ENCODE measurements around the gene ATAD3B. TPM values are rescaled to one million over a fixed set of nuclear protein-coding genes. Genes with fewer than 3 reads are reported as not detected.

Gene ATAD3B
- total and polyA plus RNA-seq, 2 of the 13 experiments (the other 11 are each of a cell fraction or from before 2014, with no cell fraction given): 9.6 to 31.1 TPM

- 0 out of 2 replicates have a peak, but pooled peaks have one; percentile 24 for TF ChIP-seq ZNF543 (CRISPR knock-in tag; IDR thresholded peaks at IDR 0.05)
- 0 out of 2 replicates have a peak, but pooled peaks have one; percentile 33 for TF ChIP-seq IRF2 (CRISPR knock-in tag; IDR thresholded peaks at IDR 0.05)
- TF ChIP-seq NR1H2 (CRISPR knock-in tag; IDR thresholded peaks at IDR 0.05; ENCODE audit: borderline replicate concordance, low read depth): no peak
- TF ChIP-seq AKAP8 (CRISPR knock-in tag; IDR thresholded peaks at IDR 0.05): peak; percentile 99
- peak; percentile 94 for TF ChIP-seq KDM2A (CRISPR knock-in tag; IDR thresholded peaks at IDR 0.05; ENCODE audit: borderline replicate concordance, low read depth)
- no peak for TF ChIP-seq HNRNPH1 (optimal IDR thresholded peaks at IDR 0.05; ENCODE audit: low read depth, low read length)
- TF ChIP-seq KLF9 (CRISPR knock-in tag; IDR thresholded peaks at IDR 0.05; ENCODE audit: low read depth): no peak
- no peak for TF ChIP-seq TOE1 (CRISPR knock-in tag; IDR thresholded peaks at IDR 0.05)
- TF ChIP-seq MIER3 (CRISPR knock-in tag; IDR thresholded peaks at IDR 0.05; ENCODE audit: borderline replicate concordance): no peak
- no peak for TF ChIP-seq NBN (conservative IDR thresholded peaks at IDR 0.05)
- peak; percentile 79; the same call in 1 of the 2 replicates for TF ChIP-seq ZNF691 (CRISPR knock-in tag; IDR thresholded peaks at IDR 0.05; ENCODE audit: borderline replicate concordance, low read depth)
- no peak for TF ChIP-seq KDM6A (CRISPR knock-in tag; IDR thresholded peaks at IDR 0.05; ENCODE audit: low read depth)
- TF ChIP-seq ATAD3A (CRISPR knock-in tag; IDR thresholded peaks at IDR 0.05): no peak
- TF ChIP-seq SPEN (CRISPR knock-in tag; IDR thresholded peaks at IDR 0.05; ENCODE audit: low read depth): peak; percentile 34
- no peak; the same call in 1 of the 2 replicates for TF ChIP-seq ZBTB46 (CRISPR knock-in tag; IDR thresholded peaks at IDR 0.05; ENCODE audit: borderline replicate concordance)
- TF ChIP-seq SALL2 (CRISPR knock-in tag; IDR thresholded peaks at IDR 0.05): peak; percentile 79; the same call in 1 of the 2 replicates
- TF ChIP-seq MEIS2 (CRISPR knock-in tag; IDR thresholded peaks at IDR 0.05): no peak
- TF ChIP-seq ELK4 (CRISPR knock-in tag; IDR thresholded peaks at IDR 0.05; ENCODE audit: borderline replicate concordance): no peak
- TF ChIP-seq ZNF33A (CRISPR knock-in tag; IDR thresholded peaks at IDR 0.05; ENCODE audit: borderline replicate concordance): no peak
- TF ChIP-seq ZNF34 (CRISPR knock-in tag; IDR thresholded peaks at IDR 0.05; ENCODE audit: borderline replicate concordance): 0 out of 2 replicates have a peak, but pooled peaks have one; percentile 83
- no peak for TF ChIP-seq HMG20B (CRISPR knock-in tag; conservative IDR thresholded peaks at IDR 0.05)
- TF ChIP-seq KLF16 (CRISPR knock-in tag; IDR thresholded peaks at IDR 0.05): 0 out of 4 replicates have a peak, but pooled peaks of 1 of the 2 experiments have one; percentile 21
- TF ChIP-seq MAFF (IDR thresholded peaks at IDR 0.05; ENCODE audit: low read depth, low read length): no peak
- TF ChIP-seq HNRNPLL (IDR thresholded peaks at IDR 0.05; ENCODE audit: low read depth, low read length, poor library complexity, severe bottlenecking): peak; percentile 15
- TF ChIP-seq ZNF792 (CRISPR knock-in tag; IDR thresholded peaks at IDR 0.05): no peak
- TF ChIP-seq ASH2L (IDR thresholded peaks at IDR 0.05; ENCODE audit: insufficient read length, low read depth, low read length): peak; percentile 24
- TF ChIP-seq NR2C2 (CRISPR knock-in tag; IDR thresholded peaks at IDR 0.05; ENCODE audit: borderline replicate concordance): peak; percentile 74
Measured at GRCh38 chr1:1441002-1441888, 30.3 kb upstream of the ATAD3B start (continued).
